Immature natural killer cell (primary cell): Measurements from ENCODE around the gene SMARCA4. TPM values are rescaled to one million over a fixed set of nuclear protein-coding genes. Genes with fewer than 3 reads are reported as not detected.

Experiments used
- DNase-seq, 3 donors: peaks; one replicate each; pipeline ENCODE4 v3.0.0; 2022; ENCODE audit warnings: mixed read lengths in 1 of 3
- H3K27ac Mint-ChIP-seq, 6 donors: one replicate each; pipeline ENCODE4 v1.8.0; 2020; ENCODE audit warnings: mixed read lengths in 6 of 6, mild to moderate bottlenecking in 5 of 6, inconsistent platforms in 4 of 6, moderate library complexity in 3 of 6
- H3K27me3 Mint-ChIP-seq, 3 donors: one replicate each; pipeline ENCODE4 v1.8.0; 2020 to 2021; ENCODE audit warnings: low read depth in 3 of 3, mild to moderate bottlenecking in 3 of 3, mixed read lengths in 3 of 3, moderate library complexity in 3 of 3, inconsistent platforms in 1 of 3
- H3K36me3 Mint-ChIP-seq, 3 donors: one replicate each; pipeline ENCODE4 v1.8.0; 2020; ENCODE audit warnings: mixed read lengths in 3 of 3, inconsistent platforms in 2 of 3, mild to moderate bottlenecking in 2 of 3
- H3K4me1 Mint-ChIP-seq, 2 donors: one replicate each; pipeline ENCODE4 v1.8.0; 2020; ENCODE audit warnings: inconsistent platforms in 2 of 2, mild to moderate bottlenecking in 2 of 2, mixed read lengths in 2 of 2, moderate library complexity in 1 of 2
- H3K4me3 Mint-ChIP-seq, 5 donors: one replicate each; pipeline ENCODE4 v1.8.0; 2020; ENCODE audit warnings: mild to moderate bottlenecking in 5 of 5, mixed read lengths in 5 of 5, inconsistent platforms in 3 of 5, moderate library complexity in 3 of 5
- H3K9me3 Mint-ChIP-seq, 6 donors: one replicate each; pipeline ENCODE4 v1.8.0; 2020; ENCODE audit warnings: mild to moderate bottlenecking in 6 of 6, mixed read lengths in 6 of 6, inconsistent platforms in 4 of 6, moderate library complexity in 3 of 6
- polyA plus RNA-seq, 3 donors: library from polyadenylated mRNA; unstranded; fragments of 300-500 nt; fragmentation: Illumina TruSeq; gene quantifications; one replicate each; pipeline ENCODE4 v1.2.3, GENCODE V29; 2021

Gene SMARCA4
- polyA plus RNA-seq, 3 donors from 2014 or later, result 1.7 to 23.8 (median 6.6) TPM

DNA sequence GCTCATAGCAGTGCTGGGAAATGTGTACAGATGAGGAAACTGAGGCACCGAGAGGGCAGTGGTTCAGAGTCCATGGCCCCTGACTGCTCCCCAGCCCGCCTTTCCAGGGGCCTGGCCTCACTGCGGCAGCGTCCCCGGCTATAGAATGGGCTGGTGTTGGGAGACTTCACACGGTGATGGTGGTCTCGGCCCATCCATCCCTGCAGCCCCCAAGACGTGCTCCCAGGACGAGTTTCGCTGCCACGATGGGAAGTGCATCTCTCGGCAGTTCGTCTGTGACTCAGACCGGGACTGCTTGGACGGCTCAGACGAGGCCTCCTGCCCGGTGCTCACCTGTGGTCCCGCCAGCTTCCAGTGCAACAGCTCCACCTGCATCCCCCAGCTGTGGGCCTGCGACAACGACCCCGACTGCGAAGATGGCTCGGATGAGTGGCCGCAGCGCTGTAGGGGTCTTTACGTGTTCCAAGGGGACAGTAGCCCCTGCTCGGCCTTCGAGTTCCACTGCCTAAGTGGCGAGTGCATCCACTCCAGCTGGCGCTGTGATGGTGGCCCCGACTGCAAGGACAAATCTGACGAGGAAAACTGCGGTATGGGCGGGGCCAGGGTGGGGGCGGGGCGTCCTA is 144.3 kb downstream of the SMARCA4 start:
- DNase-seq, result no peak
- peaks cover 3 to 32% (median 17%) of the 10 kb centered on the region in 3 donors for H3K36me3 Mint-ChIP-seq
- H3K9me3 Mint-ChIP-seq, result no peaks in the 10 kb centered on the region
- H3K27ac Mint-ChIP-seq, result no peak overlapping the region
- H3K4me1 Mint-ChIP-seq, result peaks cover 4 to 6% of the 10 kb centered on the region in 2 donors
- H3K27me3 Mint-ChIP-seq, result peaks cover 0 to 6% (median 2%) of the 10 kb centered on the region in 3 donors
- H3K4me3 Mint-ChIP-seq, result no peak overlapping the region

- Mint-ChIP-seq H3K36me3 (peaks cover 3 to 29% (median 14%) of the 10 kb centered on the region in 3 donors), H3K9me3 (no peaks in the 10 kb centered on the region), H3K27ac (peak overlapping the region in 1 of 6 donors; percentile 39), H3K4me3 (no peak overlapping the region), H3K4me1 (peaks cover 0 to 3% of the 10 kb centered on the region in 2 donors), H3K27me3 (peaks cover 0 to 4% (median 2%) of the 10 kb centered on the region in 3 donors)
- DNase-seq, result no peak
Measured at GRCh38 chr19:11106477-11106876, 145.6 kb downstream of the SMARCA4 start.

- Mint-ChIP-seq H3K4me1 (no peaks in the 10 kb centered on the region), H3K27me3 (peaks cover 0 to 4% (median under 1%) of the 10 kb centered on the region in 3 donors)
Measured at GRCh38 chr19:11108746-11109145, 147.9 kb downstream of the SMARCA4 start.

DNA sequence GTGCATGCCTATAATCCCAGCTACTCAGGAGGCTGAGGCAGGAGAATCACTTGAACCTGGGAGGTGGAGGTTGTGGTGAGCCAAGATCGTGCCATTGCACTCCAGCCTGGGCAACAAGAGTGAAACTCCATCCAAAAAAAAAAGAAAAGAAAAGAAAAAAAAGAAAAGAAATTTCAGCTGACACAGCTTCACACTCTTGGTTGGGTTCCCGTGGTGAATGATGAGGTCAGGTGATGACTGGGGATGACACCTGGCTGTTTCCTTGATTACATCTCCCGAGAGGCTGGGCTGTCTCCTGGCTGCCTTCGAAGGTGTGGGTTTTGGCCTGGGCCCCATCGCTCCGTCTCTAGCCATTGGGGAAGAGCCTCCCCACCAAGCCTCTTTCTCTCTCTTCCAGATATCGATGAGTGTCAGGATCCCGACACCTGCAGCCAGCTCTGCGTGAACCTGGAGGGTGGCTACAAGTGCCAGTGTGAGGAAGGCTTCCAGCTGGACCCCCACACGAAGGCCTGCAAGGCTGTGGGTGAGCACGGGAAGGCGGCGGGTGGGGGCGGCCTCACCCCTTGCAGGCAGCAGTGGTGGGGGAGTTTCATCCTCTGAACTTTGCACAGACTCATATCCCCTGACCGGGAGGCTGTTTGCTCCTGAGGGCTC is 150.4 kb downstream of the SMARCA4 start:
- H3K4me3 Mint-ChIP-seq, result no peak overlapping the region
- no peak for DNase-seq
- no peaks in the 10 kb centered on the region for H3K4me1 Mint-ChIP-seq
- peaks cover 7 to 21% (median 11%) of the 10 kb centered on the region in 3 donors for H3K36me3 Mint-ChIP-seq
- H3K27me3 Mint-ChIP-seq, result peaks cover 0 to 4% (median 0%) of the 10 kb centered on the region in 3 donors
- H3K9me3 Mint-ChIP-seq, result no peaks in the 10 kb centered on the region
- no peak overlapping the region for H3K27ac Mint-ChIP-seq

More at GRCh38 chr19:11108746-11109145, 147.9 kb downstream of the SMARCA4 start:
- Mint-ChIP-seq H3K4me3 (no peak overlapping the region), H3K9me3 (no peaks in the 10 kb centered on the region), H3K36me3 (peaks cover 7 to 28% (median 19%) of the 10 kb centered on the region in 3 donors), H3K27ac (peak overlapping the region in 1 of 6 donors; percentile 16)
- DNase-seq, result no peak

DNA sequence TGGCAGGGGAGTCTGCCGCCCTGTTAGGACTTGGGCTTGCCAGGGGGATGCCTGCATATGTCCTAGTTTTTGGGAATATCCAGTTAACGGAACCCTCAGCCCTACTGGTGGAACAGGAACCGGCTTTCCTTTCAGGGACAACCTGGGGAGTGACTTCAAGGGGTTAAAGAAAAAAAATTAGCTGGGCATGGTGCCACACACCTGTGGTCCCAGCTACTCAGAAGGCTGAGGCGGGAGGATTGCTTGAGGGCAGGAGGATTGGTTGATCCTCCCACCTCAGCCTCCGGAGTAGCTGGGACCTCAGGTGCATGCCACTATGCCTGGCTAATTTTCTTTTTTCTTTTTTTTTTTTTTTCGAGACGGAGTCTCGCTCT is 150.9 kb downstream of the SMARCA4 start:
- Mint-ChIP-seq H3K4me3 (no peak overlapping the region), H3K9me3 (no peaks in the 10 kb centered on the region), H3K36me3 (peaks cover 7 to 26% (median 11%) of the 10 kb centered on the region in 3 donors), H3K27me3 (peaks cover 0 to under 1% (median 0%) of the 10 kb centered on the region in 3 donors), H3K27ac (no peak overlapping the region), H3K4me1 (no peaks in the 10 kb centered on the region)
- DNase-seq, result no peak

Other genes starting within 250 kb of the SMARCA4 start
- 100 to 1,000 TPM in 1 of 3 donors, 10 to 100 TPM in 2; 62.9 to 170 (median 92.7) TPM for gene DNM2, start 243.0 kb upstream of the SMARCA4 start, polyA plus RNA-seq
- 100 to 1,000 TPM in 1 of 3 donors, 10 to 100 TPM in 2; 60.1 to 103 (median 88.5) TPM for gene TMED1, start 124.8 kb upstream of the SMARCA4 start, polyA plus RNA-seq
- gene C19orf38, start 112.6 kb upstream of the SMARCA4 start, polyA plus RNA-seq, result 1 to 10 TPM; 1.2 to 5.6 (median 3.3) TPM
- under 1 TPM; 0.26 to 0.83 (median 0.29) TPM for gene CARM1, start 89.5 kb upstream of the SMARCA4 start, polyA plus RNA-seq
- 10 to 100 TPM; 14.8 to 24.7 (median 24.1) TPM for gene YIPF2, start 32.4 kb upstream of the SMARCA4 start, polyA plus RNA-seq
- 10 to 100 TPM; 29.6 to 40.8 (median 35.4) TPM for gene TIMM29, start 32.2 kb upstream of the SMARCA4 start, polyA plus RNA-seq
- gene LDLR, start 128.4 kb downstream of the SMARCA4 start, polyA plus RNA-seq, result 10 to 100 TPM; 10.8 to 28.1 (median 22.8) TPM
- gene SPC24, start 194.8 kb downstream of the SMARCA4 start, polyA plus RNA-seq, result under 1 TPM in 2 of 3 donors, not detected in 1; 0.08 to 0.96 TPM
- gene KANK2, start 236.5 kb downstream of the SMARCA4 start, polyA plus RNA-seq, result under 1 TPM in 2 of 3 donors, not detected in 1; 0.08 to 0.57 TPM